H4 (cell line): ENCODE results near the gene RFX5. TPM values are rescaled to one million over a fixed set of nuclear protein-coding genes. Genes with fewer than 3 reads are reported as not detected.

Experiments used
- DNase-seq: peaks from one replicate; pipeline ENCODE4 v3.0.0-alpha.2; 2015; ENCODE audit warnings: low spot score
- total RNA-seq: library from RNA; depleted of rRNA; stranded (reverse); fragments of >200 nt; shearing (Covaris generic); gene quantifications from 2 replicates; pipeline ENCODE4 v1.2.3, GENCODE V29; 2014; rRNA removed

The RFX5 gene
- total RNA-seq, 1 experiment from 2014 or later: 49.7 TPM

DNA sequence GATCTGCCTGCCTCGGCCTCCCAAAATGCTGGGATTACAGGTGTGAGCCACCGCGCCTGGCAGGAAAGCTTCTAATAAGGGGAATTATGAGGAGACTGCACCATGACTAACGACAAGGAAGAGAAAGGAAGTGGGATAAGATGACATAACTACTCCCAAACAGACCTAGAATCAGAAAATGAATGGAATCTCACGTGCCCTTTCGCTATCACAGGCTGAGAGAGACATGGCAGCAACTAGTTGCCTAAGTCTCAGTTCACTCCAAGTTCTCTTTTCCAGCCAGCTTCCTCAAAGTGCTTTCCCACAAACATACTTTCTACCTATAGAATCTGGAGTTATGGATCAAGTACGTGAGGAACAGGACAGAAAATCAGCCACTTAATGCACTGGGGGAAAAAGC, 21.8 kb downstream of the RFX5 start:
- DNase-seq: no peak

DNA sequence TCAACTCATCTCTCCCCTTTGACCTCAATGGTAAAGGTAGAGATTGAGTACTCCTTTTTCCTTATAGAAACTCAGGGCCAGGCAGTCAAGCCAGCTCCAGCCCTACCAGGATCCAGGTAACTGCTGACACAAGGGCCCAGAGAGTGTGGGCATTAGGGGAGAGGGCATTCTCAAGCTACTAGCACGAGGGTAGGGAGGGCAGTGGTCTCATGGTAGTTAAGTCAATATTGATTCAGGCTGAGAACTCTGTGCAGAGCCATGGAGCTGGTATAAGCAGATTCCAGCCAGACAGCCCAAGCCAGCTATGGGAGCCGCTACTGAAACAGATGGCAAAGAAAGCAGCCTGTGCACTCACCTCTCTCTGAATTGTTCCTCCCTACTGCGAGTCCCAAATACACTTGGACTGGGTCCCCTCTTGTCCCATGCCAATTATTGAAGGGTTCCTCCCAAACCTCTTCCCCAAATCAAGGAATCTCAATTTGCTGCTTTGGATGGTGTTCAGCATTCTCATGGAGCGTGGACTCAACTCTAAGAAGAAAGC, 22.6 kb downstream of the RFX5 start:
- DNase-seq: no peak

DNA sequence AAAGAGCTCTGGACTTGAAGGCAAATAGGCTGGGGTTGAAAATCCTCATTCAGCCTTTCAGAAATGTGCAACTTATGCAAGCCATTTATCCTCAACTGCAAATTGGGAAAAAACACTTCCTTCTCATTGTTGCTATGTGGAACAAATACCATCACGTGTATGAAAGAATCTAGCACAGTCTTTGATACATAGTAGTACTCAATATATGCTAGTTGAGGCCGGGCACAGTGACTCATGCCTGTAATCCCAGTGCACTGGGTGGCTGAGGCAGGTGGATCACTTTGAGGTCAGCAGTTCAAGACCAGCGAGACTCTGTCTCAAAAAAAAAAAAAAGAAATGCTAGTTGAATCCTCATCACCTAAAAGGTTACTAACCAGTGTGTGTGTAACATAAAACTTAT, 28.1 kb downstream of the RFX5 start:
- DNase-seq: no peak

DNA sequence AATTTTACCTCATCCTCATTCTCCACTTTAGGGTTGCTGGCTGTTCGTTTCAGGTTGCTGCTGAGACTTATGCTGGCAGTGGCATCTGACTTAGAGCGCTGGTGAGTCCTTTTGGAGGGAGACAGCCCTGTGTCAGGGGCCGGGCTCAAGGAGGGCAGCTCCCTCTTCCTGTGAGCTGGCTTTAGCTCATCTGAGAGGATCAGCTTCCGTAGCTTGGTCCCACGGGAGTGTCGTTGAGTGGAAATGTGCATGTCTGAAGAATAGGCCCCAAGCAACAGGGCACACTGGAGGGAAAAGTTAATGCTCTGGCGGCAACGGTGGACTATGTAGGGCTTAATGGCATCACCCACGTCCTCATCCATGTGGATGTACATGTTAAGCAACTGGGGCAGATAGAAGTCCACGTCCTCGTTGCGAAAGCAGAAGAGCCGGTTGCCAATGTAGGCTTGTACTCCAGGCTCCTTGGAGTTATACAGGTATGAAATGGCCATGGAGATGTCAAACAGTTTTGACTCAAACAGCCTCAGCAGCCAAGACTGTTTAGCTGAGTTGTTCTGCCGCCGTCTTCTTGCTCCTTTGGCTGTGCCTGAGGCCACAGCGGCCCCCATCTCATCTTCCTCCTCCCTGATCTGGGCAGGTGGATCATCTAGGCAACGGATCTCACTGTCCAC, 31.4 kb downstream of the RFX5 start:
- DNase-seq: no peak

DNA sequence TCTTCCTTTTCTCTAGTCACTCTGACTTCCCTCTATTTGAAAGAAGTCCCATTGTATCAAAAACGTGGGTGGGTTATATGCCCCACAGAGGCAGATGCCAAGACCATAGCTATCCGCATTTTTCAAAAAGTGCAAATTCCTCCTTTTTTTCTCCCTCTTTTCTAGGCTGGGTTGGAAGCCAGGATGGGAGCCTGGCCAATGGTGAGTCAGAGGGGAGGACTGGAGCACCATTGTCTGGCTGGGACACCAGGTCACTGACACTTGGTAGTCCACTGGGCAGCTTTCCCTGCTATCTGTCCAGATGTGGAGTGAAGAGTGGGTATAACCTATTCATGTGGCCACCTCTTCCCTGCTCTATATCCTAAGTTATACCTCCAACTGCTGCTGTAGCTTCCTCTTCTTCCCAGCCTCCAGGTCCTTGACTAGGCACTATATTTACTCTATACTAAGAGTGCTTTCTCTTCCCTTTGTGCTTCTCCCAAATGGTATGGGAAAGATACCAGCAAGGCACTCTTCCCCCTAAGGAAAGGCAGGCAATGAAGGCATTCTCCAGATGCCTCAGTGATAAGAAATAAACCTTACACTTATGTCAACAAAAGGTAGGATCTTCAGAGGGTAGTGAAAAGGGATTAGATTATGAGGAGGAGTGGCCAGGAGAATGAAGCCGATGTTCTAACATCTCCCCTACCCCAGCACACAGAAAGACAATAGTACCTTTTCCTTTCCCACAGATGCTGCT, 32.7 kb downstream of the RFX5 start:
- no peak for DNase-seq

DNA sequence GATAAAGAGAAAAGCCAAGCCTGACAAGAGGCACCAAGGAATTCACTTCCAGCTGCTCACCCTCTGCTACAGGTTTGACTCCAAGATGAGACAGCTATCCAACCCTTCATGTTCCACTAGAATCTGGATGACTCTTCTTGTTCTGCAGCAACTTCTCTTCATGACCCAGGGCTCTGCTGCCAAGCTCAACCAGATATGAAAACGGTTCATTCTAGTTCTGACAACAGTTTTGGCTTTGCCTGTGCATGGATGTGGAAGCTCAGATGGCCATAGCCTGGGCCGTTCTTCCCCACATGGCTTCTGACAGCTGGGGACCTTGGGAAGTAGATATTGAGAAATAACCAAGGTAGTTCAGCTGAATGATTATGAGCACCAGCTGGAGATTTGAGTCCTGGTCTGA, 33.6 kb downstream of the RFX5 start:
- DNase-seq: no peak

DNA sequence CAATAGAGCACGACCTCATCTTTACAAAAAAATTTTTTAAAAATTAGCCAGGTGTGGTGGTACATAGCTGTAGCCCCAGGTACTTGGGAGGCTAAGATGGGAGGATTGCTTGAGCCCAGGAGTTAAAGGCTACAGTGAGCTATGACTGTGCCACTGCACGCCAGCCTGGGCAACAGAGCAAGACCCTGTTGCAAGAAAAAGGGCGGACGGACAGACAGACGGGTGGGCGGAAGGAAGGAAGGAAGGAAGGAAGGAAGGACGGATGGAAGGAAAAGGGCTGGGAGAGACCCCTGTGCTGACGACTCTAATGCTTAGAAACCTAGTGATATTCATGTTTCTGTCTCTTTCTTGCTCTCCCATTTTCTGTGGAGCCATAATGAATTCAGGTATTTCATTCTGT, 34.2 kb downstream of the RFX5 start:
- no peak for DNase-seq

DNA sequence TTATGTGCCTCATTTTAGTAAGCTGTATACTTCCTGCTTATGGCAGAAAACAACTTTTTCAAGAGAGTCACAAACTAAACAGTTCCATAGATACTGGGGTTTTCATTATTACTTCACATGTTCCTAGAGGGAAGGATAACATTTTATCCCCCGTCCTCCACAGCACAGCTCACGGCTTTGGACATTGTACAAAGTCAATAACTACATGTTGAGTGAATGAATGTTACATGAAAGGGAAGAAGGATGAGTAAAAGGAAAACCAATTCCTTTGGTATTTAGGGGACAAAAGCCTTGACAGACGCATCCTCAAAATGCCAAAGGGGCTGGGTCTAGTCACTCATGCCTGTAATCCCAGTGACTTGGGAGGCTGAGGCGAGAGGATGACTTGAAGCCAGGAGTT, 34.6 kb downstream of the RFX5 start:
- DNase-seq: no peak

DNA sequence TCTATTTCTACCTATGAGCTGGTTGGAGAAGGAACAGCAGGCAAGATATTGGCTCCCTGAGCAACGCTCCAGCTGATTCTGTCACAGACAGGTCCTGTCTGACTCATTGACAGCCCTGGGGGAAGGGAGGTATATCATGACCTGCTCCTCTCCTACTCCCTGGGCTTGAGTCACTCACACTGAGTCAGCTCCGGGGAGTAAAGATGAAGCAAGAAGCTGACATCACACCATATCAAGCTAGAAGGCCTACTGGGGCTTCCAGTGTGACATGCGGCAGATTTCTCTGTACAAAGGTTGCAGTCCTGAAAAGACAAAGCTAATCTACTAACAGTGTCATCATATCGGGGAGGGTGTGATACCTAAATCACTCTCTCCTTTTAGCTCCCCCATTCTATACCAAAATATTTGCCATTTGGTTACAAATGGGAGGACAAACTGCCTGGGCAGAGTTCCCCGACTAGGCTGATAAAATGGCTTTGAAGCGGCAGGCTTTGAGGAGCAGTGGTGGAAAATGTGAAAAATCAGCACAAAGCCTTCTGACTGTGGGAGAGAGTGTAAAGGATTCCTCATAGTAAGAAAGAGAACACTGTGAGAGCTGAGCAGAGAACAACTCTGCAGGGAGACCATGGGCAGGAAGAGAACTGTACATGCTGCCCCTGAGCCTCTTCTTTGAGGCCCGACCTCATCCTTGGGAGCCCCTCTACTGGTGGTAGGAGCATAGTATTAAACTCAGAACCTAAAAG, 35.3 kb downstream of the RFX5 start:
- DNase-seq: peak; percentile 97

DNA sequence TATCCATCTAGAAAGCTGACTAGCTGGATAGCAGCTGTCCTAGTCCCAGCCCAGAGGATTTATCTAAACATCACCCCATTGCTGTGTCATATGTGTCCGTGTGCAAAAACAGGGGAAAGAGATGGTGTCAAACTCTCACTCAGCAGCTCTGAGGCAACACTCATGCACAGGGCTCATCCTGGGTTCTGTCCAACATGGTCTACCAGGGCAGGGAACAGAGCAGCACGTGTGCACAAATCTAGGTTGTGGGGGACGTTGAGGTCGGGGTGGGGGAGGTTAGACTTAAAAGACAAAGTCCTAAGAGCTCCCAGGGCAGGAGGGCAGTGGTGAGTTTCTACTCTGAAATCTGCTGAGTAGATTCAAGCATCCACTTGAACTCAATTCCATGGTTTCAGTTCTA, 36.0 kb downstream of the RFX5 start:
- DNase-seq: no peak

DNA sequence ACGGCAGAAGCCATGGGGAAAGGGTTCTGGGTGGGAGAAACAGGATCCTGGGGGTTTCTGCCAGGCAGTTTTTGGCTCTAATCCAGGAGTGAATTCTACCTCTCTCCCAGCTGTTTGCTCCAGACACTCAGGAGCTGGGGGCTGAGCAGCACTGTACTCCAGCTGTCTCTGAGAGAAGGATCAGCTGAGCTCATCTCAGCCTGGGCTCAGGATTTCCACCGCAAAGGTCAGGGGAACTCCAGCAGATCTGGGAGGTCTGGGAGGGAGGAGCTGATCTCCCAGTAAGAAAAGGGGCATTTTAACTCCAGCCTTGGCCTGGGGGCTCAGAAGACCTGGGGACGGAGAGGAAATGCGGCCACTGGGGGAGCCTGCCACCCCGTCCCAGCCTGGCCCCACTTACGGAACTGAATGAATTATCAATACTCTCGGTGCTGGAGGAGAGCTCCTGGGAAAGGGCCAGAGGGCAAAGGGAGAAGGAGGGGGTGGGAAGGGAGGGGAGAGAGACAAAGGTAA, 37.2 kb downstream of the RFX5 start:
- DNase-seq: no peak

DNA sequence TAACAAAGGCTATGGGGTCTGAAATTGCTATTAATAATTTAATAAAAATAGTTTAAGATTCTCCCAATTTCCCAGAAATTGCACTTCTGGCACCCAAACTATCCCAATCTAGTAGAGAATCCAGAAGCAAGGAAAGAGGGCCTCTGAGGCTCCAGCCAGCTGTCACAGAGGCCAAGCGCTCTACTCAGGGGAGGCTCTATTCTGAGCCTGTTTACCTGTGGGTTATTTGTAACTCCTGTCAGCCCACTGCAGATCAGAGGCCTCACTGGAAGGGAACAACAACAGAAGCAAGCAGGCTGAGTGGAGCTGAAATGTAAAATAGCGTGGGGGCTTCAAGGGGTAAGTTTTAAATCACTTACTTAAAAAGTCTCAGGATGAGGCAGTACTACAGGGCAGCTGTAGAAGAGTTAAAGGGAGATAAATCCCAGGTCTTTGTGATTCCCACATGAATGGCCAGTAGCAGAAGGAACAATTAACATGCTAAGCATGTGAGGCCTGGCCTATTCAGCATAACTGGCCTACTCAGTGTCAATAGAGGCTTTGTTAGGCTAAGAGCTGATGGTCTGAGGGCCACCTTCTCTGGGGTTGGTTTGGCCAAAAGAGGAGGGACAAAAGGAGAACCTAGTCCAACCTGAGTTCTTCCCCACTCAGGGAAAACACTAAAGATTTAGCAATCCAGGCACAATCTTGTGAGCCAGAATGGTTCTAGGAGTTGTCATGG, 52.1 kb downstream of the RFX5 start:
- no peak for DNase-seq

DNA sequence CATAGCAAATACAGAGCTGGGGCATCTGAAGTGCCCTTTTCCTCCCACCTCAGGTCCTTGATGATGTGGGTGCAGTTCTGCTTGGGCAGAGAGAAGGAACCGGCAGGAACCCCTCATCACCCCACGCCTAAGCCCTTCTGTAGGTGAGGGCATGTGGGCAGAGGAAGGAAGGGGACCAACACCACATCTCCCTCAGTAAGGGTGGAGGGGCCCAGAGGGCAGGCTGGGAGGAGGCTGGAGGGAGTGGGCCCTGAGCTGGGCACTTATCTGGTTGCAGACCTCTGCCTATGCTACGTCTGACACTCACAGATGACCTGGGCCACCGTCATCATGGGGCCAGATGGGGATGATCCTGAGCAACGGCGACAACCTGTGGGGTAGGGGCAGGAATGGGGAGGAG, 54.0 kb downstream of the RFX5 start:
- no peak for DNase-seq

DNA sequence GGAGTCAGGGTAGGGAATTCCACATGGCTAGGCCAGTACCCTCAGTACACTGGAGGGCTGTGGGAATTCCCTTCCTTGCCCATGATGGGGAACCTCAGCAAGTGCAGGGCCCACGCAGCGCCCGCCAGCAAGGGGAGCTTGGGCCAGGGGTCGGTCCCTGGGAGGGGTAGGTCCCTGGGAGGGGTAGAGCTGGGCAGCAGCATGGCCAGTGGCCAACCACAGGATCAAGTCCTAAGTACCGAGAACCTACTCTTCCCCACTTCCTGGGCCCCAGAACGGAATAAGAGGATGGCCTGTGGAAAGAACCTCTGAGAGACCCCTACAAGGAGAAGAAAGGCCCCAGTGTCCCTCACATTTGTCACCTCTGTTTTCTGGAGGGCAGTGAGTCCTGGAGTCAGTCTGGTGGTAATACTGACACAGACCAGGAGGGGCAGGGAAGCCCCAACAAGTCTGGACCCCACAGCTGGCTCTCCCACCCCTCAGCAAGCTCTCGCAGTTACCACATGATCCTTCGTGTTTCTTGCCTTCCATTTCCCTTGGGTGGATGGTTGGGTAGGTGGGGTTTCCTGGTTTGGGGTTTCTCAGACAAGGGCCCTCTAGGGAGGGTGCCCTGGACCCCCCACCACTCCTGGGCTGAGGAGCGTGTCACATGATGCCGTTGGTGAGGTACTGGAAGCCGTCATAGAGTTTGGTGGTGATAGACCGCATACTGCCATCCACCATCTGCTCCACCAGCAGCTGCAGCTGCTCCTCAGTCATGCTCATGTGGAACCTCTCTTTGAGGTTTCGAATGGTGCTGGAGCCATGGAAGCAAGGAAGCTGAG, 54.6 kb downstream of the RFX5 start:
- DNase-seq: no peak

DNA sequence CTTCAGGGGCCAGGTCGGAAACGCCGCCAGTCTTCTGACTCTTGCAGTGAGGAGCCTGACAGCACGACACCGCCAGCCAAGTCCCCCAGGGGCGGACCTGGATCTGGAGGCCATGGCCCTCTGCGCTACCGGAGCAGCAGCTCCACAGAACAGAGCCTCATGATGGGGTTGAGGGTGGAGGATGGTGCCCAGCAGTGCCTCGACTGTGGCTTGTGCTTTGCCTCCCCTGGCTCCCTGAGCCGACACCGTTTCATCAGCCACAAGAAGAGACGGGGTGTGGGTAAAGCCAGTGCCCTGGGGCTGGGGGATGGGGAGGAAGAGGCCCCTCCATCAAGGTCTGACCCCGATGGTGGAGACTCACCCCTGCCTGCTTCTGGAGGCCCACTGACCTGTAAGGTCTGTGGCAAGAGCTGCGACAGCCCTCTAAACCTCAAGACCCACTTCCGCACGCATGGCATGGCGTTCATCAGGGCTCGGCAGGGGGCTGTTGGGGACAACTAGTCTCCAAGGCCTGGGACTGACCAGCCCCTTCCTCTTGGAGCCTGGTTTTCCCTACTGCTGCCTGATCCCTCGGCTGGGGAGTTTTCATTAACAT, 56.2 kb downstream of the RFX5 start:
- DNase-seq: no peak

Other genes with a start within 250 kb of the RFX5 start
- 1.1 and 2.7 TPM in 2 replicates for gene SEMA6C, start 200.6 kb downstream of the RFX5 start, total RNA-seq
- gene TNFAIP8L2, start 190.6 kb downstream of the RFX5 start, total RNA-seq: not detected in 2 replicates
- gene LYSMD1, start 181.3 kb downstream of the RFX5 start, total RNA-seq: 5.4 and 7.2 TPM in 2 replicates
- 31.5 and 39.7 TPM in 2 replicates for gene SCNM1, start 181.1 kb downstream of the RFX5 start, total RNA-seq
- gene TMOD4, start 171.3 kb downstream of the RFX5 start, total RNA-seq: 0.35 TPM in 1 of 2 replicates, not detected in the other
- 65.2 and 65.8 TPM in 2 replicates for gene VPS72, start 157.1 kb downstream of the RFX5 start, total RNA-seq
- gene PIP5K1A, start 148.7 kb downstream of the RFX5 start, total RNA-seq: 28.2 and 34.0 TPM in 2 replicates
- 319 TPM in 2 replicates for gene PSMD4, start 92.5 kb downstream of the RFX5 start, total RNA-seq
- 7.4 and 8.7 TPM in 2 replicates for gene ZNF687, start 65.0 kb downstream of the RFX5 start, total RNA-seq
- gene PI4KB, start 19.8 kb downstream of the RFX5 start, total RNA-seq: 19.7 and 21.2 TPM in 2 replicates
- gene SELENBP1, start 25.5 kb upstream of the RFX5 start, total RNA-seq: 3.3 and 5.8 TPM in 2 replicates
- 726 and 740 TPM in 2 replicates for gene PSMB4, start 52.3 kb upstream of the RFX5 start, total RNA-seq
- gene POGZ, start 112.2 kb upstream of the RFX5 start, total RNA-seq: 10.2 and 16.6 TPM in 2 replicates
- gene CGN, start 164.1 kb upstream of the RFX5 start, total RNA-seq: 0.31 and 1.8 TPM in 2 replicates
- gene TUFT1, start 193.1 kb upstream of the RFX5 start, total RNA-seq: 4.1 and 4.5 TPM in 2 replicates